GM18868 (cell line): ENCODE data around the gene KIAA1328.
"Not testable (repeated sequence)": the region's sequence is repeated elsewhere in the genome, so short reads cannot be mapped to it uniquely, and the experiment has no call there.

ENCODE experiments used
- ATAC-seq: cut with Tn5 transposase; IDR thresholded peaks from one replicate; pipeline ENCODE4 v1.9.1; 2021; ENCODE audit warnings: mild to moderate bottlenecking, moderate library complexity; ENCODE audit not compliant: unreplicated experiment

Gene KIAA1328

DNA sequence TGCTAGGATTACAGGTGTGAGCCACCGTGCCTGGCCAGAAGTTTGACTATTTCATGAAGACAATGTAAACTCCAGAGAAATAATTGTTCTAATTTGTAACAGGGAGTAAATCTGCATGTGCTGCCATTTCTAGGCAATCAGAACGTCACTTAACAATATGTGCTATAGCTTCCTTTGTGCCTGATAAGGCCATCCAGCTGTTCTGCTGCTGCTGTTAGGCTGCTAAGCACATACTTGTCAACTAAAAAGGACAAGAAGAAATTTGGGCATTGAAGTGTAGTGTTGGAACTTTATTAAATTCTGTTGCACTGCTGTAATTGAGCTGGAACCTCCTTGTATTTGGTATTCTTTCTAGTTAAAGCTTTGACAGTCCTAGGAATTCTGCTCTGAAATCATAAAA, 57.1 kb downstream of the KIAA1328 start:
- ATAC-seq, result no peak

DNA sequence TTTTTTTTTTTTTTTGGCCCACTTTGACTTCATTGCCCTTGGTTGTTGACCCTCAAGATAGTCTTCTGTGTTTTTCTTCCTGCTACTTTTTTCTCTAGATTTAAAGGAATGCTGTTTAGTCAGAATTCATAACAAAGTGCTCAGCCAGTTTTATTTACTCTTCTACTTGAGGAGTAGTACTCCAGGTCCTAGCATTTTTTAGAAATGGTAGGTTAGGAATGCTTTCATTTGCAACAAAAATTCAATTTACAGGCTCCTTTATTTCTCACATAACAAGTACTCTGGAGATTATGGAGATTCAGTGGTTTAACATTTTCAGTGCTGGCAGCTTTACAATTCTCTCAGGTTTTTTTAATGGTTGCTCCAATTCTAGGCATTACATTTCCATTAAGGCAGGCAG, 58.2 kb downstream of the KIAA1328 start:
- no peak for ATAC-seq

DNA sequence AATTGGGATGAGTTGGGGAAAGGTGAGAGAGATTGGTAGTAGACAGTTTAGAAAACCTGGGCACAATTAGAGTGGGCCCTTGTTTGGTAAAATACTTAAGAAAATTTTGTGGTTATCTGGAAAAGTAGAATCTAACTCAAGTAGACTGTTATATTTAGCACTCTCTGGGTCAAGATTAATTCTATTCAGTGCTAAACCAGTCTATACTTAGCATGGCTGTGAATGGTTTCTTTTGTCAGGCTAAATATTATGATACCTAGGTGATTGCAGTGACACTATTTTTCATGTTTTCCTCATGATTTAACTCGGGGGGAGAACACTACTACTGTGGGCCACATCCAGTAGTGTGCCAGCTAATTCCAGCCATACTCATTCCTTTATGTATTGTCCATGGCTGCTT, 58.9 kb downstream of the KIAA1328 start:
- ATAC-seq, result no peak

DNA sequence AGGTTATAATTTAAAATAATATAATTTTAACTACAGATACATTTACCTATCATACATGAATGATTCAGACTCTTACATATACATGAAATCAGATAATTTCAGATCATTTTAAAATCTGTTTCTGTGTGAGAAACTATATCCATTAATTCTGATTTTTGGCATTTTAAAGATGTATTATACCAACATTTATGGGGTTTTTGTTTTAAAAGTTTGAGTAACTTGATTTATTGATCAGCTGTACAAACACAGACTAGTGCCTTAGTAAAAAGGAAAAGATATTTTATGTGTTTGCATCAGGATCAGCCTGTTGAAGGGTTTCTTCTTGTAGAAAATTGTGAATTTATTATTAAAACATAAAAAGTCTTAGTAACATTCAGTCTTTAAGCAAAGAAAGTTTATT, 59.9 kb downstream of the KIAA1328 start:
- no peak for ATAC-seq

DNA sequence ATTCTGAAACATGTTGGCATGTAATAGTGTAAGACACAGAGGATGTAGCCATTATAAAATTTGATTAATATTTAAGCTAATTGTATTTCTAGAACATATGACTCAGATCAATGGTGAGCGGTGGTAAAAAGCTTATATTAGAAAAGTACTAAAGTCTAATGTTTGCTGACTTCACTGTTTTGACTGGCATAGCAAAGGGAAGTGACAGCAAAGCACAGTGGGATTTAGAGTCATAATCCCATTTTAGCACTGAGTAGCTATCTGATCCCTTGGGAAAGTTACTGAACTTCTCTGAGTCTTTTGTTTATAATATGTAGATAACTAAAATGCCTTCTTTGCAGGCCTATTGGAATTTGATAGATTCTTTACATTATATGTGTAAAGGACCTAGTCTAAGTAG, 60.4 kb downstream of the KIAA1328 start:
- ATAC-seq, result no peak

DNA sequence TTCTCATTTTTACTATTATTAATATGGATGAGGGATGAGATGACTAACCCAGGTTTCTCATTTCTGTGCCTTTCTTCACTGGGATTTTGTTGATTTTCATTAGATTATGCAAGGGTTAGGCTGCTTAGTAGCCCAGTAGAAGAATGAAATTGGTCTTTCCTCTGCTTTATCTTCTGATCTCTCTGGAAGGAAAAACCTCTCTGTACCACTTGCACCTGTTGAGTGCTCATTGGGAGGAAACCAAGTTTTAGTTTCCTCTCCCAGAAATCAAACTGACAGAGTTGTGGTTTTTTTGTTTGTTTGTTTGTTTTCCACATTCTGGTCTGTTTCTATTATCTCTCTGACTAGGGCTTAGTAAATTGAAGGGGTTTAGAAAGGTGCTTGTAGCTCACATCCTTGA, 60.8 kb downstream of the KIAA1328 start:
- no peak for ATAC-seq

DNA sequence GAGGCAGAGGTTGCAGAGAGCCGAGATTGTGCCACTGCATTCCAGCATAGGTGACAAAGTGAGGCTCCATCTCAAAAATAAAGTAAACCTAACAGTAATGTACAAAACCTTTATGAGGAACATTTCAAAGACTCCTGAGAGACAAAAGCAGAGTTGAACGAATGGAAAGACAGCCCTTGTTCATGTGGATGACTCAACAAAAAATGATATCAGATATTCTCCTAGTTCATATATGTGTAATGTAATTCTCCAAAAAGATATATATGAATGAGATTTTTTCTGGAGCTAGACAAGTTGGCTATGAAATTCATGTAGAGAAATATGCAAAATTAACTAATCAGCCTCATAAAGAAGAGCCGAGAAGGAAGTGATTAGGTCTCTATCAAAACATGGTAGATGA, 61.7 kb downstream of the KIAA1328 start:
- ATAC-seq, result no peak

DNA sequence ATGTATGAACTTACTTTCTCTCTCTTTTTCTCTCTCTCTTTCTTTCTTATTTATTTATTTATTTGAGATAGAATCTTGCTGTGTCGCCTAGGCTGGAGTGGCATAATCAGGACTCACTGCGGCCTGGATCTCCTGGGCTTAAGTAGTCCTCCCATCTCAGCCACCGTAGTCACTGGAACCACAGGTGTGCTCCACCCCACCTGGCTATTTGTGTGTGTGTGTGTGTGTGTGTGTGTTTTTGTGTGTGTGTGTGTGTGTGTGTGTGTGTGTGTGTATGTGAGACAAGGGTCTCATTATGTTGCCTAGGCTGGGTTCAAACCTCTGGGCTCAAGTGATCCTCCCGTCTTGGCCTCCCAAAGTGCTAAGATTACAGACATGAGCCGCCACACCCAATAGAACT, 64.3 kb downstream of the KIAA1328 start:
- ATAC-seq, result no peak

DNA sequence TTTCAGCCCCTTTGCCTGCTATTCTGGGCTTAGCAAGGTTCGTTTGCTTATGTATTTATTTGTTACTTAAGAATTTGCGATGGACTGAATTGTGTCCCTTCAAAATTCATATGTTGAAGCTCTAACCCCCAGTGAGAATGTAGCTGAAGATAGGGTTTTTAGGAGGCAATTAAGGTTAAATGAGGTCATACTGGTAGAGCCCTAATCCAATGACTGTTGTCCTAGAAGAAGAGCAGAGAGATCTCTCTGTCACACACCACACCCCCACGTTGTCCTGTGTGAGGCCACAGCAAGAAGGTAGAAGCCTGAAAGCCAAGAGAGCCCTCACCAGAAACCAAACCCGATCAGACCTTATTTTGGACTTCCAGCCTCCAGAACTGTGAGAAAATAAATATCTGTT, 66.7 kb downstream of the KIAA1328 start:
- ATAC-seq, result no peak

DNA sequence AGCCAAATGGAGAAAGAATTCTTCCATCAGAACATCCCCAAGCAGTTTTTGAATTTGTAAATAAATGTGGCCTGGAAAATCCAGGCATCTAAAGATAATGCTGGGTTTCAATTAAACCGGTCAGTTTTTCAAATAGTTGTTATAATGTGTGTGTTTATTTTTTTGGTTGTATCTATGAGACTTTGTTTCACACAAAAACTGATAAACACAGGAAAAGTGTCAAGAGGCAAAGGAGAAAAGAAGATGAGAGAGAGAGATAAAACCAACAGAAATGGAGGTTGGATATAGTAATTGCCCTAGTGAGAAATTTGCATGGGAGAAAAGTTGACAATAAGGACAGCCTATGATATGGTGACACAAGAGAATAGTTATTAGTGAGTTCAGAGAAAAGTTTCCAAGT, 68.3 kb downstream of the KIAA1328 start:
- no peak for ATAC-seq

DNA sequence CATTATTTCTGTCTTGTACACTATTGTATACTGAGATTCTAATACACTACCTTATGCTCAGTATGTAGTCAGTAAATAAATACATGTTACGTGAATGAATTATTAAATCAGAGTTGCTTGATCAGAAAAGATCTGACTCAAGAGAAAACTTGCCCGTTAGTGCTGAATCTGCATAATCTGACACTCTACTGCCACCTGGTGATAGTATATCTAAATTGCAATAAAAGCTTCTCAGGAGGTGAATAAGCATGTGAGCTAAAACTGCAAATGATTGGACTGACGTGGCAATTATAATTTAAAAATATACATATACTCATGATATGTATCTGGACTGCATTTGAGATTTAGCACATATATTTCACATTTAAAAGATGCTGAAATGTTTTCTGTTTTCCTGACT, 70.4 kb downstream of the KIAA1328 start:
- no peak for ATAC-seq

DNA sequence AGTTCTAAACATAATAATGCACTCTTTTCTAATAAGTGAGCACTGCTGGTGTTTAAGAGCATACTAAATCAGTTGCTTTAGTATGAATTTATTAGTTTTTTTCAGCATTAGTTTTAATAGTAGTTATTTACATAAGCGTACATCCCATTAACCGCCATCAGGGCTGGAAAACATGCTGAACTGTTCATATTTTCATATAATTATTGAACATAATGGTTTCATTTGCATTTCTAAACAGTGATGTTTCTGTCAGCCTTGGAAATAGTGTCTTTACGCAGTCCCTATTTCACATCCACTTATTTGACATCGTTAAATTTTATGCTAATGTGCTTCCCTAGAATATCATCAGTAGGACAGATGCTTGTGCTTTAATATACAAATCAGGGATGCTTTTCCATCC, 71.5 kb downstream of the KIAA1328 start:
- no peak for ATAC-seq

DNA sequence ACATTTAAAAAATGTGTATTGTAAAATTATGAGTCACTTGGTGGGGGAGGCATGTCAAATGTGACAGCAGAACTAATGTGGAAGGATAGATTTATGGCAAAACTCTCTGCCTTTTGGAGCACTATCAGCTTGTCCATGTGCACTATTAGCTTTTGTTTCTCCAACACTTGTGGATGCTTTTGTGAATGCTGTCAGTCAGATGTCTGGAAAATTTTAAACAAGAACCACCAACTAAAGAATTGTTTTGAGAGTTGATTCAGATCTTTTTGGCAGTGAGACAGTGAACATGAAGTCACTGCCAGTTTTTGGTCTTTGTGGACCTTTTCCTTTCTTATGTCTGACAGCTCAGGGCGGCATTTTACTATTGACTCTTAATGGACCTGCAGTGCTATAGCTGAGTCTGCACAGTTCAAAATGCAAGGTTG, 72.4 kb downstream of the KIAA1328 start:
- ATAC-seq, result no peak

DNA sequence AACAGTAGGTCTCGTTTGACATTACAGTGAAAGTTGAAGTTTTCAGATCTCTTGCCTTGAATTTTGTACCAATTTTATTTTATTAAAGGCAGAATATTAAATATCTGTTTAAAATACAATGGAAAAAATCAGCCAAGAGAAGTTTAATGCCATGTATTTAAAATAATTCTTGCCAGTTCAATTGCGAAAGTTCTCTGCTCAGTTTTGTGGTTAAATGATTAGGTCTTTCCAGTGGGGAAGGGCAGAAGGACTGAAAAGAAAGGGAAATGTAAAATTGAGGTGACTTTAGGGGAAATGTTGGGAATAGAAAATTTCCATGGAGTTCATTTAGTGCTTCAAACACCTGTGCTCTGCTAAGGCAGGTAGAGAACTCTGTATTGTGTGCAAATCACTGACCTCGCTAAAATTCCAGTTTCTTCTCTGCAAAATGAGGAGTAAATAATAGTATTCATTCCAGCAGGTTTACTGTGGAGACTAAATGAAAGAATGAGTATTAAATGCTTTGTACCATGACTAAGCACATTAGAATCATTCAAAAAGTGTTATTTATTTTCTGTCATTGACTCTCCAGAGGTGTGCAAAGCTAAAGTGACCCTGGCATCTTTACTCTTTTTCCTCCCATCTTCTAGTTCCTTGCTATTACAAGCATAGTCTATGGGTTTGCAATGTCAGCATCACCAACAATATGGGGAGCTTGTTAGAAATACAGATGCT, 74.4 kb downstream of the KIAA1328 start:
- no peak for ATAC-seq

DNA sequence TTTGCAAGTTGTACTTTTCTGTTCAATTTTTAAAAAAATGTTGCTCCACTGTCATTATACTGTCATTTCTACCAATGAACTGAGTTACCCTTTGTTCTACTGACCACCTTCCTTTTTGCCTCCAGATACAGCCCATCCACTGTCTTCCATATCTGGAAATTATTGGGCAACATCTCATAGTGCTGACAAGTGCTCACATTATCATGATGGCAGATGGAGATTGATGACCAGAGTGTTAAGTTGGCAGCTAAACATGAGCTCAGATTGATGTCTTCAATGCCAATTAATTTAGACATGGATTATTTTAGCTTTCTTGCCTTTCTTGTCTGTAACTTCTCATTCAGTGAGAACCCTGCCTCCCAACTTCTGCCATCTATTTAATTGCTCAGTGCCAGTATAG, 76.6 kb downstream of the KIAA1328 start:
- no peak for ATAC-seq

DNA sequence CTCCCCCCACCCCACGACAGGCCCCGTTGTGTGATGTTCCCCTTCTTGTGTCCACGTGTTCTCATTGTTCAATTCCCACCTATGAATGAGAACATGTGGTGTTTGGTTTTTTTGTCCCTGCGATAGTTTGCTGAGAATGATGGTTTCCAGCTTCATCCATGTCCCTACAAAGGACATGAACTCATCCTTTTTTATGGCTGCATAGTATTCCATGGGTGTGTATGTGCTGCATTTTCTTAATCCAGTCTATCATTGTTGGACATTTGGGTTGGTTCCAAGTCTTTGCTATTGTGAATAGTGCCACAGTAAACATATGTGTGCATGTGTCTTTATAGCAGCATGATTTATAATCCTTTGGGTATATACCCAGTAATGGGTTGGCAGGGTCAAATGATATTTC, 80.4 kb downstream of the KIAA1328 start:
- ATAC-seq, result not testable (repeated sequence)

DNA sequence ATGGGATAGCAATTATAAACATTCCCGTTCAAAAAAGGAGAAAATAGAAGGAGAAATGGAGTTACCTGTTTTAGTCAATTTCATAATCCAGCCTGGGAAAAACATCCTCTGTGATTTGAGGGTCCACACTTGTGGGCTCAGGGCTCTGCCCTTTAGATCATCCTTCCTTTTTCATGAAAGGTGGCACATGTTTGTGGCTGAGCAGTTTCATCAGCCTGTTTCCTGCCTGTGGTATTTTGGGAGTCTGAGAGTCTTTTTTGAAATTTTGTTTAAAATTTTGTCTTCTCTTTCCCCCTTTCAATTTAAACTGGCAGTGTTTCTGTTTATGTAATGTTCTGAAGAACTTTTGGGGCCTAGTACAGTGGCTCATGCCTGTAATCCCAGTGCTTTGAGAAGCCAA, 84.0 kb downstream of the KIAA1328 start:
- no peak for ATAC-seq

DNA sequence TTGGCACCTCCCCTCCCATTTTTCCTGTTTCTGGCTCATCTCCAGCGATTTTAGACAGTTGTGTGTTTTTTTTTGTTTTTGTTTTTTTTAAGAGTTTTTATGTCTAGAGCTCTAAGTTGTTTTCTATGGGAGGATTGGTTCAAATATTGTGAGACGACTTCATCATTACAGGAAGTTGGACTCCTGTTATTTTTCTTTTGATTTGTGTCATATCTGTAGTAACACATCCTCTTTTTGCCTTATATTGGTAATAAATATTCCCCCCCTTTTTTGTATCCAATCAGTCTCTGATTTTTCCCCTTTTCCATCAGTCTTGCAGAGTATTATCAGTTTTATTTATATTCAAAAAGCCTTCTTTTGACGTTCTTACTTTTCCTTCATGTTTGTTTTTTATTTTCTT, 89.0 kb downstream of the KIAA1328 start:
- no peak for ATAC-seq

DNA sequence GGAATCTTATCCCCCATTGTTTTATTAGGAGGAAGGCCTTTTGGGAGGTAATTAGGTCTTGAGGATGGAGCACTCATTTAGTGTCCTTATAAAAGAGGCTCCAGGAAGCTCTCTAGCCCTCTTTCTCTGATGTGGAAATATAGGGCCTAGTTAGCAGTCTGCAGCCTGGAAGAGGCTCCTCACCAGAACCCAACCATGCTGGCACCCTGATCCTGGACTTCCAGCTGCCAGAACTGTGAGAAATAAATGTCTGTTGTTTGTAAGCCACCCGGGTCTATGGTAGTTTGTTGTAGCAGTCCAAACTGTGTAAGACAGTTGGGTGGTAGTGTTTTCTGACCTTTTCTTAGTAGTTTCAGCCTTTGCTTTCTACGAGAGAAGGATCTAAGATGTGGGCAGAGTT, 100.7 kb downstream of the KIAA1328 start:
- no peak for ATAC-seq

DNA sequence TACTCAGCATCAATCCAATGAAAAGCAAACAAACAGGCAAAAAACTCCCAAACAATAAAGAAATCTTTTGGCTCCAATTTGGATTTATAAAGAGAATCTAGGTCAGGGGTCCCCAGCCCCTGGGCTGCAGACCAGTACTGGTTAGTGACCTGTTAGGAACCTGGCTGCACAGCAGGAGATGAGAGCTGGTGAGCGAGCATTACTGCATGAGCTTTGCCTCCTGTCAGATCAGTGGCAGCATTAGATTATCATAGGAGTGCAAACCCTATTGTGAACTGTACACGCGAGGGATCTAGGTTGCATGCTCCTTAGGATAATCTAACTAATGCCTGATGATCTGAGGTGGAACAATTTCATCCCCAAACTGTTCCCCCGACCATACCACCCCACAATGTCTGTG, 102.2 kb downstream of the KIAA1328 start:
- no peak for ATAC-seq

DNA sequence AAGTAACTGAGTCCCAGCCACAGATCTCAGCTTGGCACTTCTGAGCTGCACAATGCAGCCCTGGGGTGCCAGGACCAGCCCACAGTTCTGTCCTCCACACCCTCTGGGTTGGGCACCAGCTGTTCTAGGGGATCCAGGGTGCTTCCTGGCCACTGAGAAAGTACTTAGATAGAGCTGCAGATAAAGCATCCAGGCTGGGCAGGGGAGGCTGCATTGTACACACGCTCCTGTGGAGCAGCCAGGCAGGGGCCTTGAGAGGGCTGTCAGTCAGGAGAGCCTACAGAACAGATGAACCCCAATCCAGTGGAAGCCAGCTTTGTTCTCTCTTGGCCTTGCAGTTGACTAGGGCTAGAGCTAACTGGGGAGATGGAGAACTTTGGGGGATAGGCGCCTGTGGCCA, 104.6 kb downstream of the KIAA1328 start:
- no peak for ATAC-seq

DNA sequence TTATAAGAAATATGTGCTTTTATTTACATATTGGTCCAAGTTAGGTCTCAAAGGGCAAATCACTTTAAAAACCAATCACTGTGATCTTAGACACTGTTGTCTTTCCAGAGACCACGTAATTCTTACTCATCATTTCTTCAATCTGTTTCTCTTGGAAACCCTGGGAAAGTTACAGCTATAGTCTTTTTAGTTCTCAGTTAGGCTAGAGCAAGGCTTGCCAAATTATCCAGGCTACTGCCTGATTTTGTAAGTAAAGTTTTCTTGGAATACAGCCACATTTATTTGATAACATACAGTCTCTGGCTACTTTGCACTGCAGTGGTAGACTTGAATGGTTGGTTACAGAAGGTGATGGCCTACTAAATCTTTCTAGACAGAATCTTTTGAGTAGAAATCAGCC, 106.0 kb downstream of the KIAA1328 start:
- no peak for ATAC-seq

DNA sequence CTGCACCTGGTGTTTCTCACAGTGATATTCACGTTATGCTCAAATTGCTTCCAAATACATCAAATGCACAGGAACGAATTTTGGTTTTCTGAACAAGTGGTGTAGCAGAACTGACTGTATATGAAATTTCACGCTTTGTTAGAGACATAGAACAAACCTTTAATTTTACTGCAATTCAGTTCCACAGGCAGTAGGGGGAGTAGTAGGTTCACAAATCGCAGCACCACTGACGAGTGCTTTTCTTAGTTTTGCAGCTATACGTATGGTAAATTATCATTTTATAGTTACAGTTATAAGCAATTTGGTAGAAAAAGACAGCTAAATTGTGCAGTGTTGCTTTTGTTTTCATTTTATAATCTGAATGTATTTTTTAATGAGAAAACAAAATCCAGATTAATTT, 113.3 kb downstream of the KIAA1328 start:
- ATAC-seq, result peak; percentile 56
